Measurements from ENCODE around the gene NPFFR2. TPM values are rescaled to one million over a fixed set of nuclear protein-coding genes. Genes with fewer than 3 reads are reported as not detected.

Gene NPFFR2
- total and polyA plus RNA-seq, 2 experiments from 2014 or later = not detected

DNA sequence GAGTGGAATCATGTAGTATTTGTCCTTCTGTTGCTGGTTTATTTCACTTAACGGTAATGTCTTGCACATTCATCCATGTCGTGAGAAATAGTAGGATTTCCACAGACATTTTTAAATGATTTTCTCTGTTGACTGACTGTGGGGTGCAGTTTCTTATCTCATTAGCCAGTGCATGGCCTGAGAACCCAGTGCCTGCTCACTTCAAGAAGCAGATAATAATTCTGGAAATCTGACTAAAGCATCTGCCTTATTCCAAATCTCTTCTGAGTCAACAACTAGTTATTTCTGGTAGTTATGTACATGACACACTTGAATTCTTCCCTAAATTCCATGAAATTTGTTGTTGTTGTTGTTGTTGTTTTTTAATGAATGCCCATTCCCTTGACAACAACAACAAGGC, 77.6 kb downstream of the NPFFR2 start:
- in situ Hi-C loops (cut with MboI) = no loop called here
- no peaks in the 10 kb centered on the region for H3K27me3 ChIP-seq (replicated peaks; ENCODE audit: insufficient read depth)
- no peak overlapping the region for H2AFZ ChIP-seq
- H3K27ac ChIP-seq = no peak overlapping the region
- H3K4me1 ChIP-seq (ENCODE audit: insufficient read depth) = no peaks in the 10 kb centered on the region
- no peak for TF ChIP-seq EZH2phosphoT487 (IDR thresholded peaks at IDR 0.05; ENCODE audit: insufficient read depth, low read depth)
- no peak for TF ChIP-seq EZH2 (IDR thresholded peaks at IDR 0.05; ENCODE audit: insufficient read depth, poor library complexity, severe bottlenecking)
- no peak overlapping the region for H3K4me2 ChIP-seq (ENCODE audit: unreplicated experiment)
- no peaks in the 10 kb centered on the region for H4K20me1 ChIP-seq (ENCODE audit: insufficient read depth)
- H3K9ac ChIP-seq = no peak overlapping the region
- H3K36me3 ChIP-seq (ENCODE audit: low read depth) = no peaks in the 10 kb centered on the region
- 18 to 26% methylated on average over 2 of the region's 2 CpGs for WGBS, 2 experiments (ENCODE audit: low coverage in 1 of 2, low lambda C conversion rate in 2 of 2, missing lambda C conversion rate in 2 of 2)
- H3K9me3 ChIP-seq (ENCODE audit: low read depth) = no peaks in the 10 kb centered on the region
- H3K79me2 ChIP-seq (ENCODE audit: insufficient read depth) = no peaks in the 10 kb centered on the region
- no peak for DNase-seq
- H3K4me3 ChIP-seq = no peak overlapping the region
- H3F3A ChIP-seq (ENCODE audit: insufficient read depth) = peaks cover 10% of the 10 kb centered on the region
- no peaks in the 10 kb centered on the region for H3K9me2 ChIP-seq (ENCODE audit: insufficient read depth)

DNA sequence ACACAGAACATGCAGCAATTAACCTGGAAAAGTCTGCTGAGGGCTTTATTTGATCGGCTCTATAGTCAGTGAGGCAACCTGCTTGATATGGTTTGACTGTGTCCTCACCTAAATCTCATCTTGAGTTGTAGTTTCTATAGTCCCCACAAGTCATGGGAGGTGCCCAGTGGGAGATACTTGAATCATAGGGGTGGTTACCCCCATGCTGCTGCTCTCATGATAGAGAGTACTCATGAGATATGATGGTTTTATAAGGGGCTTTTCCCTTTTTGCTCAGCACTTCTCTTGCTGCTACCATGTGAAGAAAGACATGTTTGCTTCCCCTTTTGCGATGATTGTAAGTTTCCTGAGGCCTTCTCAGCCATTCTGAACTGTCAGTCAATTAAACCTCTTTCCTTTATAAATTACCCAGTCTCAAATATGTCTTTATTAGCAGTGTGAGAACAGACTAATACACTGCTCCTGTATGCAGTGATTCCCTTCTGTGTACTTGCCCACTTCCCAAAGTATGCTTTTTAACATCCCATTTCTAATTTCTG, 78.2 kb downstream of the NPFFR2 start:
- in situ Hi-C loops (cut with MboI) = no loop called here
- no peak overlapping the region for H3K4me2 ChIP-seq (ENCODE audit: unreplicated experiment)
- no peaks in the 10 kb centered on the region for H3K9me2 ChIP-seq (ENCODE audit: insufficient read depth)
- TF ChIP-seq EZH2 (IDR thresholded peaks at IDR 0.05; ENCODE audit: insufficient read depth, poor library complexity, severe bottlenecking) = no peak
- TF ChIP-seq EZH2phosphoT487 (IDR thresholded peaks at IDR 0.05; ENCODE audit: insufficient read depth, low read depth) = no peak
- 19 to 24% methylated on average over 2 of the region's 2 CpGs for WGBS, 2 experiments (ENCODE audit: low coverage in 1 of 2, low lambda C conversion rate in 2 of 2, missing lambda C conversion rate in 2 of 2)
- no peaks in the 10 kb centered on the region for H3K27me3 ChIP-seq (replicated peaks; ENCODE audit: insufficient read depth)
- no peaks in the 10 kb centered on the region for H4K20me1 ChIP-seq (ENCODE audit: insufficient read depth)
- H3K4me3 ChIP-seq = no peak overlapping the region
- H3F3A ChIP-seq (ENCODE audit: insufficient read depth) = peaks cover 10% of the 10 kb centered on the region
- DNase-seq = no peak
- no peaks in the 10 kb centered on the region for H3K9me3 ChIP-seq (ENCODE audit: low read depth)
- H3K9ac ChIP-seq = no peak overlapping the region
- no peaks in the 10 kb centered on the region for H3K36me3 ChIP-seq (ENCODE audit: low read depth)
- no peaks in the 10 kb centered on the region for H3K4me1 ChIP-seq (ENCODE audit: insufficient read depth)
- H3K27ac ChIP-seq = no peak overlapping the region
- H3K79me2 ChIP-seq (ENCODE audit: insufficient read depth) = no peaks in the 10 kb centered on the region
- H2AFZ ChIP-seq = no peak overlapping the region

DNA sequence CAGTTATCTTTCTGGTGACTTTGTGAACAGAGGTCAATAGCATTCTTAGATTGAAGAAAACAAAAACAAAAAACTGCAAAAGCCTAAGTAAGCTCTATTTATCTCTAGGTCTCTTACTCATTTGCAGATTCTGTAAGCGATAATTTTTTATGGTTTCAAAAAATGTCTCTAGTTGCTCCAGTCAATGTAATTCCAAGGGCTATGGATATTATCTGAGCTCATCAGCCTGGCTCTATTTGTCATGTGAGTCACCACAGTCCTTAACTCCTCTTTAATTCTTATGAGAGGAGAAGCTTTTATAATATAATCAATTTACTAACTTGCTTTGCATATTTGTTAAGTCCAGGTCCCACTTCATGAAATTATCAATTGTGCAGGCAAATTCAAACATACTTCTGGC, 79.1 kb downstream of the NPFFR2 start:
- 70 to 89% methylated on average over 1 of the region's 1 CpG for WGBS, 2 experiments (ENCODE audit: low coverage in 1 of 2, low lambda C conversion rate in 2 of 2, missing lambda C conversion rate in 2 of 2)
- H2AFZ ChIP-seq = no peak overlapping the region
- TF ChIP-seq EZH2 (IDR thresholded peaks at IDR 0.05; ENCODE audit: insufficient read depth, poor library complexity, severe bottlenecking) (no peak), EZH2phosphoT487 (IDR thresholded peaks at IDR 0.05; ENCODE audit: insufficient read depth, low read depth) (no peak)
- H3K4me3 ChIP-seq = no peak overlapping the region
- H3K36me3 ChIP-seq (ENCODE audit: low read depth) = no peaks in the 10 kb centered on the region
- no peak overlapping the region for H3K4me2 ChIP-seq (ENCODE audit: unreplicated experiment)
- no peaks in the 10 kb centered on the region for H3K9me3 ChIP-seq (ENCODE audit: low read depth)
- H3K79me2 ChIP-seq (ENCODE audit: insufficient read depth) = no peaks in the 10 kb centered on the region
- H3K9ac ChIP-seq = no peak overlapping the region
- H4K20me1 ChIP-seq (ENCODE audit: insufficient read depth) = no peaks in the 10 kb centered on the region
- H3K27me3 ChIP-seq (replicated peaks; ENCODE audit: insufficient read depth) = no peaks in the 10 kb centered on the region
- peaks cover 10% of the 10 kb centered on the region for H3F3A ChIP-seq (ENCODE audit: insufficient read depth)
- in situ Hi-C loops (cut with MboI) = no loop called here
- no peaks in the 10 kb centered on the region for H3K4me1 ChIP-seq (ENCODE audit: insufficient read depth)
- H3K9me2 ChIP-seq (ENCODE audit: insufficient read depth) = no peaks in the 10 kb centered on the region
- H3K27ac ChIP-seq = no peak overlapping the region
- no peak for DNase-seq

DNA sequence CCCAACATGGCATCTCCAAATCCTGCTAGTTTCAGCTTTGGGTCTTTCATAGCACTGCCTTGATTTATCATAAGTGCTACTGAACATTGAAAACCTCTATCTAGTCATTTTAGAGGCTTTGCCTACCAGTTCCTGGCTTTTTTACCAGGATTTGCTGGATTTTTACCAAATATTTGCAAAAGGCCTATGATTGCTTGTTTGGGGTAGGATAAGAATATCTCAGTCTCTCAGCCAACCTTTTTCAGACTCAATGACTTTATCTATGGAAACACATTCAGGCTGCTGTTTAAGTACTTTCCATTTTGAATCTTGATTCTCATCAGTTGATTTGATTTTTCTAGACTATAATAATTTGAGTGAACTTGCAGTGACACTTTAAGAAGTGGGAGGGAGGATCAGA, 80.1 kb downstream of the NPFFR2 start:
- TF ChIP-seq EZH2phosphoT487 (IDR thresholded peaks at IDR 0.05; ENCODE audit: insufficient read depth, low read depth) (no peak), EZH2 (IDR thresholded peaks at IDR 0.05; ENCODE audit: insufficient read depth, poor library complexity, severe bottlenecking) (no peak)
- no peak overlapping the region for H3K4me2 ChIP-seq (ENCODE audit: unreplicated experiment)
- no peak overlapping the region for H3K27ac ChIP-seq
- no peaks in the 10 kb centered on the region for H3K79me2 ChIP-seq (ENCODE audit: insufficient read depth)
- no peaks in the 10 kb centered on the region for H3K36me3 ChIP-seq (ENCODE audit: low read depth)
- no peaks in the 10 kb centered on the region for H4K20me1 ChIP-seq (ENCODE audit: insufficient read depth)
- no peaks in the 10 kb centered on the region for H3K9me2 ChIP-seq (ENCODE audit: insufficient read depth)
- H2AFZ ChIP-seq = no peak overlapping the region
- in situ Hi-C loops (cut with MboI) = no loop called here
- no peaks in the 10 kb centered on the region for H3K9me3 ChIP-seq (ENCODE audit: low read depth)
- DNase-seq = no peak
- peaks cover 10% of the 10 kb centered on the region for H3F3A ChIP-seq (ENCODE audit: insufficient read depth)
- no peaks in the 10 kb centered on the region for H3K27me3 ChIP-seq (replicated peaks; ENCODE audit: insufficient read depth)
- H3K4me1 ChIP-seq (ENCODE audit: insufficient read depth) = no peaks in the 10 kb centered on the region
- no peak overlapping the region for H3K4me3 ChIP-seq
- no peak overlapping the region for H3K9ac ChIP-seq
